ENCODE results near the gene ZNF792. TPM values are rescaled to one million over a fixed set of nuclear protein-coding genes. Genes with fewer than 3 reads are reported as not detected.

The ZNF792 gene
- polyA plus RNA-seq, 2 of the 4 experiments (the other 2 are of a cell fraction) = 2.0 to 3.7 TPM

GRCh38 chr19:34999498-35000337, 35.7 kb upstream of the ZNF792 start, which contains the start of gene GRAMD1A (continued):
- TF ChIP-seq HES2 (IDR thresholded peaks at IDR 0.05) = no peak
- peak; percentile 43 for TF ChIP-seq MAX (IDR thresholded peaks at IDR 0.05)
- no peak for TF ChIP-seq RCOR1 (IDR thresholded peaks at IDR 0.05; ENCODE audit: low read depth, low read length)
- TF ChIP-seq CBX2 (IDR thresholded peaks at IDR 0.05; ENCODE audit: borderline replicate concordance, low read depth) = no peak
- no peak for TF ChIP-seq HOXB13 (CRISPR knock-in tag; IDR thresholded peaks at IDR 0.05; ENCODE audit: low read depth)
- peak; percentile 64 for TF ChIP-seq POLR2A (IDR thresholded peaks at IDR 0.05; ENCODE audit: low read length)
- no peak for TF ChIP-seq KDM1A (IDR thresholded peaks at IDR 0.05; ENCODE audit: low read depth)
- no peak for TF ChIP-seq RNF2 (IDR thresholded peaks at IDR 0.05; ENCODE audit: borderline replicate concordance, low read depth)
- TF ChIP-seq EP300 (IDR thresholded peaks at IDR 0.05) = peak; percentile 6 to 58; a peak in 3 of 5 replicates
- peak; percentile 38; the same call in 2 of the 3 replicates for TF ChIP-seq SMC3 (IDR thresholded peaks at IDR 0.05)
- TF ChIP-seq CEBPB (IDR thresholded peaks at IDR 0.05) = no peak
- 0 out of 2 replicates have a peak, but pooled peaks have one; percentile 7 for TF ChIP-seq TP53 (CRISPR knock-in tag; IDR thresholded peaks at IDR 0.05)
- TF ChIP-seq CTCF (IDR thresholded peaks at IDR 0.05) = no peak
- no peak for TF ChIP-seq NPAS2 (CRISPR knock-in tag; IDR thresholded peaks at IDR 0.05; ENCODE audit: borderline replicate concordance)
- TF ChIP-seq ZC3H11A (IDR thresholded peaks at IDR 0.05) = no peak
- TF ChIP-seq PHF8 (IDR thresholded peaks at IDR 0.05; ENCODE audit: borderline replicate concordance, low read depth) = peak; percentile 73
- no peak for TF ChIP-seq ATOH8 (CRISPR knock-in tag; IDR thresholded peaks at IDR 0.05; ENCODE audit: low read depth)
- no peak for TF ChIP-seq POLR2AphosphoS2 (conservative IDR thresholded peaks at IDR 0.05; ENCODE audit: low read length)
- no peak; the same call in 1 of the 2 replicates for TF ChIP-seq GATA3 (IDR thresholded peaks at IDR 0.05; ENCODE audit: borderline replicate concordance)
- peak; percentile 98 to 99 for TF ChIP-seq JUN (IDR thresholded peaks at IDR 0.05)
- TF ChIP-seq NFE2L2 (conservative IDR thresholded peaks at IDR 0.05; ENCODE audit: low read length) = no peak
- no peak for TF ChIP-seq MYC (IDR thresholded peaks at IDR 0.05; ENCODE audit: borderline replicate concordance, low read length)
- TF ChIP-seq FOXS1 (CRISPR knock-in tag; IDR thresholded peaks at IDR 0.05) = no peak
- TF ChIP-seq MAZ (IDR thresholded peaks at IDR 0.05; ENCODE audit: borderline replicate concordance, low read depth, low read length) = peak; percentile 89; the same call in 1 of the 2 replicates
- TF ChIP-seq PBX3 (IDR thresholded peaks at IDR 0.05) = 0 out of 2 replicates have a peak, but pooled peaks have one; percentile 4
- peak; percentile 72 for TF ChIP-seq EHF (CRISPR knock-in tag; IDR thresholded peaks at IDR 0.05)
- TF ChIP-seq RARB (CRISPR knock-in tag; IDR thresholded peaks at IDR 0.05) = peak; percentile 92
- no peak for TF ChIP-seq EHMT2 (IDR thresholded peaks at IDR 0.05; ENCODE audit: low read depth)
- no peak; the same call in 1 of the 2 replicates for TF ChIP-seq REST (IDR thresholded peaks at IDR 0.05)
- peak; percentile 97 for TF ChIP-seq BCL3 (IDR thresholded peaks at IDR 0.05)
- no peak for TF ChIP-seq MAFK (IDR thresholded peaks at IDR 0.05; ENCODE audit: partially characterized antibody)
